Fibroblast of mammary gland (primary cell): ENCODE results near the gene PTPN13.

Experiments
- DNase-seq: peaks from one replicate; pipeline ENCODE4 v3.0.0-alpha.2; 2010; ENCODE audit warnings: low read depth
- H3K4me3 ChIP-seq: 2 replicates; pipeline ENCODE4 v1.5.1; 2011; ENCODE audit warnings: low read depth, mild to moderate bottlenecking, low read length, moderate library complexity; ENCODE audit not compliant: control insufficient read depth
- CTCF ChIP-seq: conservative IDR thresholded peaks from 2 replicates; pipeline ENCODE4 v1.5.1; 2011; ENCODE audit warnings: low read depth, low read length, inconsistent platforms; ENCODE audit not compliant: control insufficient read depth, insufficient read depth

The PTPN13 gene

GRCh38 chr4:86775061-86775460, 180.9 kb downstream of the PTPN13 start:
- no peak for TF ChIP-seq CTCF
- DNase-seq = peak; percentile 38

GRCh38 chr4:86778175-86778574, 184.1 kb downstream of the PTPN13 start:
- TF ChIP-seq CTCF = no peak
- no peak for DNase-seq
- no peak overlapping the region for H3K4me3 ChIP-seq

More at GRCh38 chr4:86775061-86775460, 180.9 kb downstream of the PTPN13 start:
- H3K4me3 ChIP-seq = no peak overlapping the region

- TF ChIP-seq CTCF = no peak
- no peak overlapping the region for H3K4me3 ChIP-seq
- no peak for DNase-seq
Observed at GRCh38 chr4:86788826-86789225, 194.7 kb downstream of the PTPN13 start.

- DNase-seq = no peak
- H3K4me3 ChIP-seq = no peak overlapping the region
- no peak for TF ChIP-seq CTCF
Observed at GRCh38 chr4:86791126-86791525, 197.0 kb downstream of the PTPN13 start.

- no peak for TF ChIP-seq CTCF
- H3K4me3 ChIP-seq = no peak overlapping the region
Observed at GRCh38 chr4:86809809-86810208, 215.7 kb downstream of the PTPN13 start.

GRCh38 chr4:86810847-86811246, 216.7 kb downstream of the PTPN13 start:
- no peak overlapping the region for H3K4me3 ChIP-seq
- DNase-seq = no peak
- no peak for TF ChIP-seq CTCF

More at GRCh38 chr4:86809809-86810208, 215.7 kb downstream of the PTPN13 start:
- no peak for DNase-seq

GRCh38 chr4:86815653-86816052, 221.5 kb downstream of the PTPN13 start:
- no peak for TF ChIP-seq CTCF

More at GRCh38 chr4:86815653-86816052, 221.5 kb downstream of the PTPN13 start:
- no peak overlapping the region for H3K4me3 ChIP-seq
- no peak for DNase-seq
